Measurements from ENCODE around the gene ZNF212.

The ZNF212 gene

GRCh38 chr7:149239345-149240143 lies at the start of gene ZNF212:
TSS of gene ZNF212 (plus strand) at chr7:149239651. CDS start at chr7:149239779, 128 bp downstream.
- in situ Hi-C loops (cut with HindIII; ENCODE audit: low sequenced_read_pairs): no loop called here

- in situ Hi-C loops (cut with HindIII; ENCODE audit: low sequenced_read_pairs): no loop called here
These were observed 47.6 kb upstream of the ZNF212 start for GRCh38 chr7:149191851-149192250.

- in situ Hi-C loops (cut with HindIII; ENCODE audit: low sequenced_read_pairs): loop anchor here (5.0 kb wide), 1 partner anchor 58 kb away; no protein-coding TSS in a partner anchor
These were observed 44.7 kb upstream of the ZNF212 start for GRCh38 chr7:149194799-149195179.

- in situ Hi-C loops (cut with HindIII; ENCODE audit: low sequenced_read_pairs): loop anchor here (5.0 kb wide), 1 partner anchor 57 kb away; no protein-coding TSS in a partner anchor
These were observed 44.0 kb upstream of the ZNF212 start, which contains the start of gene ZNF282 for GRCh38 chr7:149195180-149196150. TSS of gene ZNF282 (plus strand) at chr7:149195546. CDS start at chr7:149195590, 44 bp downstream.

- in situ Hi-C loops (cut with HindIII; ENCODE audit: low sequenced_read_pairs): loop anchor here (5.0 kb wide), 1 partner anchor 56 kb away; no protein-coding TSS in a partner anchor
These were observed 43.2 kb upstream of the ZNF212 start for GRCh38 chr7:149196151-149196704.

- in situ Hi-C loops (cut with HindIII; ENCODE audit: low sequenced_read_pairs): loop anchor here (5.0 kb wide), 1 partner anchor 56 kb away; no protein-coding TSS in a partner anchor
These were observed 42.7 kb upstream of the ZNF212 start for GRCh38 chr7:149196705-149197171.

- in situ Hi-C loops (cut with HindIII; ENCODE audit: low sequenced_read_pairs): loop anchor here (5.0 kb wide), 1 partner anchor 55 kb away; no protein-coding TSS in a partner anchor
These were observed 41.8 kb upstream of the ZNF212 start for GRCh38 chr7:149197675-149198074.

- in situ Hi-C loops (cut with HindIII; ENCODE audit: low sequenced_read_pairs): loop anchor here (5.0 kb wide), 1 partner anchor 54 kb away; no protein-coding TSS in a partner anchor
These were observed 41.2 kb upstream of the ZNF212 start for GRCh38 chr7:149198161-149198816.

- in situ Hi-C loops (cut with HindIII; ENCODE audit: low sequenced_read_pairs): loop anchor here (5.0 kb wide), 1 partner anchor 53 kb away; no protein-coding TSS in a partner anchor
These were observed 40.0 kb upstream of the ZNF212 start for GRCh38 chr7:149199234-149199995.

- in situ Hi-C loops (cut with HindIII; ENCODE audit: low sequenced_read_pairs): no loop called here
These were observed 36.6 kb upstream of the ZNF212 start for GRCh38 chr7:149202831-149203231.

GRCh38 chr7:149205690-149206381 lies 33.6 kb upstream of the ZNF212 start:
- in situ Hi-C loops (cut with HindIII; ENCODE audit: low sequenced_read_pairs): no loop called here

- in situ Hi-C loops (cut with HindIII; ENCODE audit: low sequenced_read_pairs): no loop called here
These were observed 32.0 kb upstream of the ZNF212 start for GRCh38 chr7:149207324-149208035.

GRCh38 chr7:149209518-149210269 lies 29.8 kb upstream of the ZNF212 start:
- in situ Hi-C loops (cut with HindIII; ENCODE audit: low sequenced_read_pairs): no loop called here

GRCh38 chr7:149210551-149210950 lies 28.9 kb upstream of the ZNF212 start:
- in situ Hi-C loops (cut with HindIII; ENCODE audit: low sequenced_read_pairs): no loop called here

- in situ Hi-C loops (cut with HindIII; ENCODE audit: low sequenced_read_pairs): no loop called here
These were observed 25.3 kb upstream of the ZNF212 start for GRCh38 chr7:149214020-149214720.

- in situ Hi-C loops (cut with HindIII; ENCODE audit: low sequenced_read_pairs): no loop called here
These were observed 23.0 kb upstream of the ZNF212 start for GRCh38 chr7:149216402-149216801.

- in situ Hi-C loops (cut with HindIII; ENCODE audit: low sequenced_read_pairs): no loop called here
These were observed 21.9 kb upstream of the ZNF212 start for GRCh38 chr7:149217570-149217969.

All from endothelial cell of hepatic sinusoid (primary cell).